Lower leg skin (tissue), 3 donors: ENCODE measurements around the gene FKBP1A.

Source experiments
- POLR2A ChIP-seq, 2 donors: fragments of 450-650 bp; IDR thresholded peaks; one replicate each; pipeline ENCODE4 v1.6.1; 2016 to 2017; ENCODE audit warnings: antibody characterized with exemption in 2 of 2, mild to moderate bottlenecking in 1 of 2, moderate library complexity in 1 of 2
- TF ChIP-seq, protein P1 (sequence below), 3 donors: fragments of 450-650 bp; IDR thresholded peaks; one replicate each; pipeline ENCODE4 v1.5.1; 2016; ENCODE audit warnings: antibody characterized with exemption in 3 of 3, mild to moderate bottlenecking in 3 of 3, moderate library complexity in 2 of 3

DNA sequence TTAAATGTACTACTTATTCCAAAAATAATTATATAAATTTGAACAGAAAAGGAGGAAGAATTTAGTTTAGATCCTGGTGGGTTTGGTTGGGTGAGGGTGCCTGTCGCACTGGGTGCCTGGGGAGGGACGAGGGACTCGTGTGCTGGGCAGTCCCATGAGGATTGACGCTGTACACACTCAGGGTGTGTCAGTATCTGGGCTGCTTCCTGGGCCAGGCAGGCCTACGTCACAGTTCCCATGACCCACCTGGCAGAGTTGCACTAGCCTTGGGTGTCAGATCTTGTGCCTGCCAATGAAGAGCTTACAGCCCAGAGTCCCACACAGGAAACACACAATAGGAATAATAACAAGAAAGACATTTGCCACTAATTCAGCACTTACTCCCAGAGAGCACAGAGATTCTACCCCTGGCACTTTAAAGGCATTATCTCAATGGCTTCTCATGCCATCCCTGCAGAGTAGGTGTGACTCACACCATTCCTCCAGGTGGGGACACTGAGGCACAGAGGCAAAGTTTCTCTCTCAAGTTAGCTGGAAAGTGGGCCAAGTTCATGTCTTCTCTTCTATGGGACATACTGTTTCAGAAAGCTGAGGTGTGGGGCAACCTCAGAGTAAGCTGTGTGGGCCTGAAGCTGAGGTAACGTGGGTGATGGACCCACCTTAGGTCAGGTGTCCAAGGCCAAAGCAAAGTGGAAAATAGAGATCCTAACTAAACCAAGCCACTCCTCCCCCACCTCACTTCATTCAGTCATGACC lies 62.6 kb downstream of the FKBP1A start:
- TF ChIP-seq, protein P1, sequence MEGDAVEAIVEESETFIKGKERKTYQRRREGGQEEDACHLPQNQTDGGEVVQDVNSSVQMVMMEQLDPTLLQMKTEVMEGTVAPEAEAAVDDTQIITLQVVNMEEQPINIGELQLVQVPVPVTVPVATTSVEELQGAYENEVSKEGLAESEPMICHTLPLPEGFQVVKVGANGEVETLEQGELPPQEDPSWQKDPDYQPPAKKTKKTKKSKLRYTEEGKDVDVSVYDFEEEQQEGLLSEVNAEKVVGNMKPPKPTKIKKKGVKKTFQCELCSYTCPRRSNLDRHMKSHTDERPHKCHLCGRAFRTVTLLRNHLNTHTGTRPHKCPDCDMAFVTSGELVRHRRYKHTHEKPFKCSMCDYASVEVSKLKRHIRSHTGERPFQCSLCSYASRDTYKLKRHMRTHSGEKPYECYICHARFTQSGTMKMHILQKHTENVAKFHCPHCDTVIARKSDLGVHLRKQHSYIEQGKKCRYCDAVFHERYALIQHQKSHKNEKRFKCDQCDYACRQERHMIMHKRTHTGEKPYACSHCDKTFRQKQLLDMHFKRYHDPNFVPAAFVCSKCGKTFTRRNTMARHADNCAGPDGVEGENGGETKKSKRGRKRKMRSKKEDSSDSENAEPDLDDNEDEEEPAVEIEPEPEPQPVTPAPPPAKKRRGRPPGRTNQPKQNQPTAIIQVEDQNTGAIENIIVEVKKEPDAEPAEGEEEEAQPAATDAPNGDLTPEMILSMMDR (IDR thresholded peaks at IDR 0.05), result no peak
- no peak for TF ChIP-seq POLR2A (IDR thresholded peaks at IDR 0.05)
